Activated B cell treated with CpG ODN at 0.5 μM for 24 hours (primary cell): ENCODE measurements around the gene C4orf33. TPM values are rescaled to one million over a fixed set of nuclear protein-coding genes. Genes with fewer than 3 reads are reported as not detected.

ENCODE experiments used
- ATAC-seq: fragments of 200-7000 bp; cut with Tn5 transposase; one replicate; pipeline ENCODE4 v1.10.0; 2021; ENCODE audit warnings: low read depth, mild to moderate bottlenecking, moderate library complexity
- CTCF ChIA-PET: fragments of 350-600 bp; sonication (Branson Sonifier 250); formaldehyde crosslinking; loops from one replicate; lab custom pipeline; 2021; ENCODE audit warnings: antibody characterized with exemption; lab: Charles Lee
- POLR2A ChIA-PET: fragments of 350-600 bp; sonication (Branson Sonifier 250); formaldehyde crosslinking; loops from one replicate; lab custom pipeline; 2021; ENCODE audit warnings: antibody characterized with exemption; lab: Charles Lee
- DNase-seq: peaks from one replicate; pipeline ENCODE4 v3.0.0; 2022
- H3K27ac Mint-ChIP-seq: one replicate; pipeline ENCODE4 v1.8.0; 2020; ENCODE audit warnings: mixed read lengths
- H3K27me3 Mint-ChIP-seq: one replicate; pipeline ENCODE4 v1.8.0; 2021; ENCODE audit warnings: mixed read lengths
- H3K36me3 Mint-ChIP-seq: one replicate; pipeline ENCODE4 v1.8.0; 2021; ENCODE audit warnings: low read depth, mixed read lengths
- H3K4me1 Mint-ChIP-seq: one replicate; pipeline ENCODE4 v1.8.0; 2021; ENCODE audit warnings: mixed read lengths
- H3K4me3 Mint-ChIP-seq: one replicate; pipeline ENCODE4 v1.8.0; 2020; ENCODE audit warnings: mild to moderate bottlenecking, mixed read lengths
- H3K9me3 Mint-ChIP-seq: one replicate; pipeline ENCODE4 v1.8.0; 2020; ENCODE audit warnings: mixed read lengths
- CTCF ChIP-seq: fragments of 200-600 bp; IDR thresholded peaks from one replicate; pipeline ENCODE4 v1.8.0; 2022; ENCODE audit warnings: antibody characterized with exemption, mild to moderate bottlenecking
- intact Hi-C: fragments of 100-400 bp; cut with micrococcal nuclease; formaldehyde crosslinking; loops from one replicate; pipeline ENCODE4 v1.15.1; 2024
- total RNA-seq: library from RNA; stranded (reverse); gene quantifications from 2 replicates; pipeline ENCODE4 v1.2.3, GENCODE V29; 2022

C4orf33 gene
- total RNA-seq, 1 donor from 2014 or later, result 8.8 TPM

- Mint-ChIP-seq H3K27ac (no peak overlapping the region), H3K36me3 (peaks cover 68% of the 10 kb centered on the region), H3K4me1 (peaks cover 2% of the 10 kb centered on the region), H3K4me3 (no peak overlapping the region), H3K27me3 (no peaks in the 10 kb centered on the region), H3K9me3 (peaks cover 18% of the 10 kb centered on the region)
- POLR2A ChIA-PET, result no interaction called here
- no peak for TF ChIP-seq CTCF
- intact Hi-C loops, result no loop called here
- DNase-seq (no peak), ATAC-seq (no peak)
- CTCF ChIA-PET, result no interaction called here
Measured at GRCh38 chr4:129077326-129077725, 18.6 kb upstream of the C4orf33 start.

GRCh38 chr4:129080129-129080528, 15.8 kb upstream of the C4orf33 start:
- TF ChIP-seq CTCF, result no peak
- intact Hi-C loops, result no loop called here
- peaks cover 20% of the 10 kb centered on the region for H3K9me3 Mint-ChIP-seq
- CTCF ChIA-PET, result no interaction called here
- H3K4me1 Mint-ChIP-seq, result peaks cover 2% of the 10 kb centered on the region
- ATAC-seq (no peak), DNase-seq (no peak)
- H3K36me3 Mint-ChIP-seq, result peaks cover 50% of the 10 kb centered on the region
- no peak overlapping the region for H3K27ac Mint-ChIP-seq
- POLR2A ChIA-PET, result interaction anchor here (0.6 kb wide), 1 partner anchor 20 kb away, joined by 3 read pairs; no protein-coding TSS in a partner anchor
- no peaks in the 10 kb centered on the region for H3K27me3 Mint-ChIP-seq
- no peak overlapping the region for H3K4me3 Mint-ChIP-seq

GRCh38 chr4:129082302-129082701, 13.7 kb upstream of the C4orf33 start:
- intact Hi-C loops, result no loop called here
- TF ChIP-seq CTCF, result no peak
- Mint-ChIP-seq H3K4me1 (peaks cover 10% of the 10 kb centered on the region), H3K27me3 (no peaks in the 10 kb centered on the region), H3K27ac (no peak overlapping the region), H3K9me3 (peaks cover 26% of the 10 kb centered on the region), H3K36me3 (peaks cover 44% of the 10 kb centered on the region), H3K4me3 (no peak overlapping the region)
- DNase-seq (no peak), ATAC-seq (no peak)
- CTCF ChIA-PET, result no interaction called here
- POLR2A ChIA-PET, result interaction anchor here (1.4 kb wide), 1 partner anchor 10 kb away, joined by 4 read pairs; no protein-coding TSS in a partner anchor

GRCh38 chr4:129085472-129085871, 10.5 kb upstream of the C4orf33 start:
- DNase-seq (no peak), ATAC-seq (no peak)
- no peak overlapping the region for H3K4me3 Mint-ChIP-seq
- TF ChIP-seq CTCF, result no peak
- H3K27me3 Mint-ChIP-seq, result no peaks in the 10 kb centered on the region
- no peak overlapping the region for H3K27ac Mint-ChIP-seq
- ChIA-PET POLR2A (no interaction called here), CTCF (no interaction called here)
- H3K36me3 Mint-ChIP-seq, result peaks cover 23% of the 10 kb centered on the region
- intact Hi-C loops, result no loop called here
- peaks cover 22% of the 10 kb centered on the region for H3K4me1 Mint-ChIP-seq
- H3K9me3 Mint-ChIP-seq, result peaks cover 17% of the 10 kb centered on the region

GRCh38 chr4:129087516-129087915, 8.4 kb upstream of the C4orf33 start:
- no peak for ATAC-seq
- no peak overlapping the region for H3K4me3 Mint-ChIP-seq
- POLR2A ChIA-PET, result interaction anchor here (0.7 kb wide), 1 partner anchor 40 kb away, joined by 8 read pairs; no protein-coding TSS in a partner anchor
- peaks cover 22% of the 10 kb centered on the region for H3K4me1 Mint-ChIP-seq
- DNase-seq, result no peak
- H3K36me3 Mint-ChIP-seq, result peaks cover 6% of the 10 kb centered on the region
- TF ChIP-seq CTCF, result no peak
- intact Hi-C loops, result no loop called here
- H3K27me3 Mint-ChIP-seq, result no peaks in the 10 kb centered on the region
- H3K27ac Mint-ChIP-seq, result no peak overlapping the region
- CTCF ChIA-PET, result no interaction called here
- peaks cover 10% of the 10 kb centered on the region for H3K9me3 Mint-ChIP-seq
